NCI-H460 (cell line): ENCODE data around the gene YPEL1. TPM values are rescaled to one million over a fixed set of nuclear protein-coding genes. Genes with fewer than 3 reads are reported as not detected.
"Not testable (repeated sequence)": the region's sequence is repeated elsewhere in the genome, so short reads cannot be mapped to it uniquely, and the experiment has no call there.

Experiments
- DNase-seq: peaks from one replicate; pipeline ENCODE4 v3.0.0-alpha.2; 2016; ENCODE audit warnings: low read depth; ENCODE audit errors: extremely low read depth
- total RNA-seq: library from RNA; depleted of rRNA; stranded (reverse); fragments of >200 nt; shearing (Covaris generic); gene quantifications from 2 replicates; pipeline ENCODE4 v1.2.3, GENCODE V29; 2014

Gene YPEL1
- total RNA-seq, 1 experiment from 2014 or later: 2.9 TPM

DNA sequence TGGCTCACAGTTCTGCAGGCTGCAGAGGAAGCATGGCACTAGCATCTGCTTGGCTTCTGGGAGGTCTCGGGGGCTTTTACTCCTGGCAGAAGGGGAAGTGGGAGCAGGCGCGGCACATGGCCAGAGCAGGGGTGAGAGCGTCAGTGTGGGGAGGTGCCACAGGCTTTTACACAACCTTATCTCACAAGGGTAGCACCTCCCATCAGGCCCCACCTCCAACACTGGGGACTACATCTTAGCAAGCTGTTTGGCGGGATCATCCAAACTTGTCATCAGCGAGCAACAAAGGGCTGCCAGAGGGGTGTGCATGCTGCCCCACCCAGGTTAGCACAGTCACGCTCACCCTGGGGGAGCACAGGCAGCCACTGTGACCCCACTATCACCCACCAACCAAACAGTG lies 18.9 kb upstream of the YPEL1 start:
- DNase-seq: no peak

- no peak for DNase-seq
Measured at GRCh38 chr22:21753374-21754111, 17.9 kb upstream of the YPEL1 start.

DNA sequence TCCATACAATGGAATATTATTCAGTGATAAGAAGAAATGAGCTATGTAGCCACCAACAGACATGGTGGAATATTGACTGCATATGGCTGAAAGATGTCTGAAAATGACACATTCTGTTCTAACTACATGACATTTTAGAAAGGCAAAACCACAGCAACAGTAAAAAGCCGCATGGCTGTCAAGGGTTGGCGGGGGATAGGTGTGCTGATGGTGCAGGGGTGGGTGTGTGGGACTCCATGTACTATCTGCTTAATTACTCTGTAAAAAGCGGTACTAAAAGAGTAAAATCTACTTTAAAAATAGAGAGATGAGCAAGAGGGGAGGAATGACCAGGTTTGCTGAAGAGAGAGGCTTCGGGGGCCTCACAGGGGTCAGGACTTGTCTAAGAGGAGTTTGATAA lies 16.7 kb upstream of the YPEL1 start:
- DNase-seq: no peak

GRCh38 chr22:21745948-21746347 lies 10.4 kb upstream of the YPEL1 start:
- no peak for DNase-seq

GRCh38 chr22:21744917-21745316 lies 9.3 kb upstream of the YPEL1 start:
- not testable (repeated sequence) for DNase-seq

- DNase-seq: no peak
Measured at GRCh38 chr22:21741790-21742189, 6.2 kb upstream of the YPEL1 start.

- no peak for DNase-seq
Measured at GRCh38 chr22:21741059-21741458, 5.5 kb upstream of the YPEL1 start.

DNA sequence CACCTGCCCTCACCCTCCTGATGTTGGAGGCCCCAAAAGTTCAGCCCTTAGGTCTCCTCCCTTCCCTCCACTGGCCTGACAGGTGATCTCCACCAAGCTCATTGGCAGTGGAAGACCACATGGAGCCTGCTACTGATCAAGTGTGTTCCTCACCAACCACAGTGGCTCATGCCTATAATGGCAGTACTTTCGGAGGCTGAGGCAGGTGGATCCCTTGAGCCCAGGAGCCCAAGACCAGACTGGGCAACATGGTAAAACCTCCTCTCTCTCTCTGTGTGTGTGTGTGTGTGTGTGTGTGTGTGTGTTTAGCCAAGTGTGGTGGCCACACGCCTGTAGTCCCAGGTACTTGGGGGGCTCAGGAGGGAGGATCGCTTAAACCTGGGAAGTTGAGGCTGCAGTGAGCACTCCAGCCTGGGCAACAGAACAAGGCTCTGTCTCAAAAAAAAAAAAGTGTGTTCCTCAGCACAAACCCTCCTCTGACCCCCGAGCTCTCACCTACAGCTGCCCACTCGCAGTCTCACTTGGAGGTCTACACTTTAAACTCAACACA lies 4.3 kb upstream of the YPEL1 start:
- DNase-seq: no peak

DNA sequence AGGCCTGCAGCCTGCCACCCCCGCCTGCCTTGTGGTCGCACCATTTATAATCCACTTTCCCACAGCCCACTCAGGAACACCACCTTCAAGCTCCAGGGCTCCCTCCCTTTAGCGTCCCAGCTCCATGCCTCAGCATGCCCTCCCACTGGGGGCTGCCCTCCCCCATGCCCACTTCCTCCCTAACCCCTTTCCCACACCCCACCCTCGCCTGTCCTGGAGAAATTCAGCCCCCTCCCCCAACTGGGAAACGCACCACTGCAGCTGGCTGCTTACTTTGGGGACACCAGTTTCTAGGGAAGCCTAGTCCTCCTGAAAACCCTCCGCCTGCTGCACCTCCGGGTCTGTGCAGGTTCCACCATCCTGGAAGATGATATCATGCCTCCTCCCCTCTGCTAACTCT lies 3.4 kb upstream of the YPEL1 start:
- DNase-seq: no peak

DNA sequence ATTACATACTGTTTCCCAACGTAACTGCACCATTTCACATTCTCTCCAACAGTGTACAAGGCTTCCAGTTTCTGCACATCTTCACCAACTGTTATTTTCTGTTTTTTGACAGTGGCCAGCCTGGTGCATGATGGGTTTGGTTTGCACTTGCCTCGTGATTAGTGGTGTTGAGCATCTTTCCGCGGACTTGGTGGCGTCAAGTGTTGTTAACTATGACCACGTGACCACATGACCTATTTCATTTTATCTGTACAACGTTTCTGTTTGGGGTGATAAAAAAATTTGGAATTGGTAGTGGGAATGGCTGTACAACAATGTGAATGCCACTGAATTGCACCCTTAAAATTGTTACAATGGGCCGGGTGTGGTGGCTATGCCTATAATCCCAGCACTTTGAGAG lies 2.5 kb upstream of the YPEL1 start:
- no peak for DNase-seq

DNA sequence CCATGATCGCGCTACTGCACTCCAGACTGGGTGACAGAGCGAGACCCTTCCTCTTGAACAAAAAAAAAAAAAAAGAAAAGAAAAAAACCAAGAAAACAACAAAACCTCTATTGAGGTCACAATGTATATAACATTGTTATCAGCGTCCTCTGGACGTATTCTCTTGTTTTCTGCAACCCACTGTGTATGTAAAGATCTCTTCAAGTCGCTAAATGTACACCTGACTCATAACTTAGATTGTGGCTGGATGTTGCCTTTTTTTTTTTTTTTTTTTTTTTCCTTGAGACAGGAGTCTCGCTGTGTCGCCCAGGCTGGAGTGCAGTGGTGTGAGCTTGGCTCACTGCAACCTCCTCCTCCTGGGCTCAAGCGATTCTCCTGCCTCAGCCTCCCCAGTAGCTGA lies 1.4 kb upstream of the YPEL1 start:
- DNase-seq: no peak

DNA sequence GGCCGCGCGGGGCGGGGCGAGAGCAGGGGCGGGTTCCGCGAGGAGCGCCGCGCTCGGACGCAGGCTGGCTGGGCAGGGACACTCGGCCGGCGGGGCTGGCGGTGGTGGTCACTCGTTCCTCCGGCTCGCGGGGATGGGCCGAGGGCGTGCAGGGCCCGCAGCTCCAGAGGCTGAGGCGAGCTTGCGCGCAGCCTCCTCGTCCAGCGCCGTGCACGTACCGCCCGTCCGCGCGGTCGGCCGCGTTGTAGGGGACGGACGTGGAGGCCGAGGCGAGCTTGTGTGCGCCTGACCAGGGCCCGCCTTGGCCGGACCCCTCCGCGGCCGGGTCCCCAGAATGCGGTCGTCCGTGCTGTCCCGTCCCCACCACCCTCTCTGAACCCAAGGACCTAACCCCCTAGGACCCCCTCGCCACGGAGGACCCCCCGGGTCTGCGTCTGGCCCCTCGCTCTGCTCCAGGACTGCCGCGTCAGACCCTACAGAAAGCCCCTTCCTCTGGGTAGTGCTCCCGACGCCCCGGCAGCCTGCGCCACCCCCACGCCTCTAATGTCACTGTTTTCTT lies 569 bp upstream of the YPEL1 start:
- no peak for DNase-seq

GRCh38 chr22:21734540-21735199 lies 924 bp downstream of the YPEL1 start:
- DNase-seq: no peak

- no peak for DNase-seq
Measured at GRCh38 chr22:21731503-21731902, 4.1 kb downstream of the YPEL1 start.

- no peak for DNase-seq
Measured at GRCh38 chr22:21730535-21731308, 4.9 kb downstream of the YPEL1 start.

DNA sequence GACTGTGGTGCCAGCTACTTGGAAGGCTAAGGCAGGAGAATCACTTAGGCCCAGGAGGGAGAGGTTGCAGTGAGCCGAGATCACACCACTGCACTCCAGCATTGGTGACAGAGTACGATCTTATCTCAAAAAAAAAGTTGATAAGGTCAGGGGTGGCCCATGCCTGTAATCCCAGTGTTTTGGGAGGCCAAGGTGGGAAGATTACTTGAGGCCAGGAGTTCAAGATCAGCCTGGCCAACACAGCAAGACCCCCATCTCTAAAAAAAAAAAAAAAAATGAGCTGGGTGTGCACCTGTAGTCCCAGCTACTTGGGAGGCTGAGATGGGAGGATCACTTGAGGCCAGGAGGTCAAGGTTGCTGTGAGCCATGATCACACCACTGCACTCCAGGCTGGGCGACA lies 6.4 kb downstream of the YPEL1 start:
- not testable (repeated sequence) for DNase-seq

- no peak for DNase-seq
Measured at GRCh38 chr22:21728270-21728669, 7.3 kb downstream of the YPEL1 start.

- no peak for DNase-seq
Measured at GRCh38 chr22:21727768-21728167, 7.8 kb downstream of the YPEL1 start.

GRCh38 chr22:21727159-21727558 lies 8.4 kb downstream of the YPEL1 start:
- no peak for DNase-seq

DNA sequence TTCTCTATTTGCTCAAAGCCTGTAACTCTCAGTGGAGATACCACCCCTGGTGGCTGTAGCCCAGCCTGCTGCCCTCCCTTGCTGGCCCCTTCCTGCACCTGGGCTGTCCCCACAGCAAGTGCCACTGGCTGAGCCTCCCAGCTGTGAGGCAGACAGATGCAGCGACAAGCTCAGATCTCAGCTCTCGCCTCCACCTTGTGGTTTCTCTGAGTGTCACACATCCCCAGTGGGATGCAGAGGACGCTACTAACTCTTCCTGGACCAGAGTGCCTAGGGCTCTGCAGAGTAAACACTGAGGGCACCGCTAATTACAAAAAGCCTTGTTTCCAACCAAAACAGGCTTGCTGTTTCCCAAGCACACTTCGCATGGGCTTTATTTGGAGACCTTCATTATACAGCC lies 8.9 kb downstream of the YPEL1 start:
- peak; percentile 27 for DNase-seq
